ENCODE results near the gene PI4KA. TPM values are rescaled to one million over a fixed set of nuclear protein-coding genes. Genes with fewer than 3 reads are reported as not detected.

Gene PI4KA
- 27.4 and 27.8 TPM in 2 replicates for total RNA-seq (2016; rRNA removed; fragmentation: Illumina TruSeq; extraction: Trizol)
- total RNA-seq (2016; cell fraction: cytosol; rRNA removed; fragmentation: Illumina TruSeq; extraction: Trizol; ENCODE audit: low read depth): 10.0 and 12.0 TPM in 2 replicates
- total RNA-seq (2016; cell fraction: insoluble cytoplasmic fraction; rRNA removed; fragmentation: Illumina TruSeq; extraction: Trizol): 25.7 and 26.8 TPM in 2 replicates
- 16.3 TPM in 2 replicates for total RNA-seq (2016; cell fraction: membrane; rRNA removed; fragmentation: Illumina TruSeq; extraction: Trizol)
- total RNA-seq (2016; cell fraction: nucleus; rRNA removed; fragmentation: Illumina TruSeq; extraction: Trizol): 33.2 and 34.5 TPM in 2 replicates
- 56.4 and 61.1 TPM in 2 replicates for polyA plus RNA-seq (2011; rRNA removed)
- 24.2 and 30.0 TPM in 2 replicates for polyA plus RNA-seq (2011; cell fraction: cytosol; rRNA removed)
- 194 and 229 TPM in 2 replicates for polyA plus RNA-seq (2011; cell fraction: nucleus; rRNA removed)
- polyA plus RNA-seq (2012): 38.2 and 50.8 TPM in 2 replicates
- polyA plus RNA-seq (2016; cell fraction: cytosol; fragmentation: Illumina TruSeq; extraction: Trizol; ENCODE audit: low read depth): 7.1 and 8.3 TPM in 2 replicates
- 27.0 and 33.9 TPM in 2 replicates for polyA plus RNA-seq (2016; cell fraction: insoluble cytoplasmic fraction; fragmentation: Illumina TruSeq; extraction: Trizol; ENCODE audit: low read depth)
- polyA plus RNA-seq (2016; cell fraction: membrane; fragmentation: Illumina TruSeq; extraction: Trizol; ENCODE audit: low read depth): 9.8 and 13.2 TPM in 2 replicates
- 87.2 and 87.7 TPM in 2 replicates for polyA plus RNA-seq (2016; cell fraction: nucleus; fragmentation: Illumina TruSeq; extraction: Trizol; ENCODE audit: insufficient read depth, low read depth)
- 54.2 and 76.0 TPM in 2 replicates for polyA minus RNA-seq (2011; rRNA and poly(A)+ RNA removed; ENCODE audit: low replicate concordance)
- polyA minus RNA-seq (2011; cell fraction: cytosol; rRNA and poly(A)+ RNA removed): 26.8 and 30.9 TPM in 2 replicates
- 64.2 and 73.0 TPM in 2 replicates for polyA minus RNA-seq (2011; cell fraction: nucleus; rRNA and poly(A)+ RNA removed)
- percentile 62 among the genes with signal in this experiment for Bru-seq, nascent RNA
- BruChase-seq, experiment 1, labeled RNA remaining after a 6-hour chase: percentile 76 among the genes with signal in this experiment
- BruChase-seq, experiment 2, labeled RNA remaining after a 2-hour chase: percentile 68 among the genes with signal in this experiment
- long read RNA-seq, experiment 1, partial matches to known transcripts: 10 of 13 reads
- long read RNA-seq, experiment 1, other reads (novel, unspliced or antisense): 2 of 13 reads
- long read RNA-seq, experiment 2, full-length matches to known transcripts: 16 of 63 reads
- long read RNA-seq, experiment 2, partial matches to known transcripts: 23 of 63 reads
- long read RNA-seq, experiment 2, other reads (novel, unspliced or antisense): 24 of 63 reads

- Histone ChIP-seq H3K9me3 (ENCODE audit: low read length) (no peaks in the 10 kb centered on the region), H4K20me1 (ENCODE audit: insufficient read depth, low read length) (peaks cover 17% of the 10 kb centered on the region; the same call in 1 of the 2 replicates), H3K4me2 (ENCODE audit: low read depth, low read length) (peak within 1 kb of the TSS; percentile 88), H3K27ac (ENCODE audit: extremely low read length, insufficient read depth, low read length) (peak within 1 kb of the TSS; percentile 67), H3K9ac (ENCODE audit: insufficient read depth, low read depth, low read length) (peak within 1 kb of the TSS; percentile 82), H3K36me3 (replicated peaks in 1 of 2; ENCODE audit: control insufficient read depth in 1 of 2, insufficient read depth in 2 of 2, low read length in 2 of 2) (peaks cover 0 to 5% of the 10 kb centered on the region in 2 experiments; a peak in 1 of 5 replicates), H3K4me1 (ENCODE audit: insufficient read depth, low read length) (peaks cover 51% of the 10 kb centered on the region), H3K27me3 (ENCODE audit: control insufficient read depth in 1 of 2, insufficient read depth in 2 of 2, low read length in 2 of 2) (no peaks in the 10 kb centered on the region; a peak in 1 of 5 replicates), H2AFZ (ENCODE audit: low read length) (no peak within 1 kb of the TSS), H3K79me2 (ENCODE audit: insufficient read depth, low read length) (peaks cover 45% of the 10 kb centered on the region), H3K4me3 (replicated peaks in 1 of 3; ENCODE audit: insufficient read depth in 1 of 3, low read depth in 2 of 3, low read length in 3 of 3) (peak within 1 kb of the TSS; percentile 79 to 84 (median 82))
- ChIA-PET CTCF (ENCODE audit: low intra/inter-chr PET ratio, low total read pairs) (no interaction called here), POLR2A (interaction anchor here (0.7 to 1.1 kb wide), 2 partner anchors 68 to 82 kb away, joined by 3 read pairs; no protein-coding TSS in a partner anchor)
- intact Hi-C loops (cut with micrococcal nuclease; ENCODE audit: unreplicated experiment) (loop anchor here (5.0 kb wide), 1 partner anchor 82 kb away; no protein-coding TSS in a partner anchor), in situ Hi-C loops (cut with HindIII; ENCODE audit: extremely low pct_ligation_motif_present, low pct_unique_long_range_greater_than_20kb) (loop anchor here (10.0 kb wide), 1 partner anchor 64 kb away; no protein-coding TSS in a partner anchor)
- WGBS (ENCODE audit: low lambda C conversion rate): 0% methylated on average over 6 of the region's 100 CpGs
- DNase-seq (ENCODE audit: low spot score): peak; percentile 95
- no TSS peak for BruUV-seq (replicated peaks)
- ATAC-seq: peak; percentile 89
- FAIRE-seq: peak; percentile 52
- peak; percentile 59 for TF ChIP-seq HNRNPLL (IDR thresholded peaks at IDR 0.05; ENCODE audit: low read depth, low read length, poor library complexity, severe bottlenecking)
- TF ChIP-seq PAF1 (CRISPR knock-in tag; IDR thresholded peaks at IDR 0.05): no peak
- no peak for TF ChIP-seq ZBTB3 (CRISPR knock-in tag; IDR thresholded peaks at IDR 0.05; ENCODE audit: borderline replicate concordance, low read depth)
- TF ChIP-seq ZBTB42 (CRISPR knock-in tag; IDR thresholded peaks at IDR 0.05): no peak
- TF ChIP-seq SNRNP70 (IDR thresholded peaks at IDR 0.05; ENCODE audit: low read depth, low read length): no peak
- no peak for TF ChIP-seq HNRNPL (IDR thresholded peaks at IDR 0.05; ENCODE audit: low read depth, low read length)
- no peak for TF ChIP-seq AKAP8 (CRISPR knock-in tag; IDR thresholded peaks at IDR 0.05)
- peak; percentile 94 for TF ChIP-seq NR2C2 (CRISPR knock-in tag; IDR thresholded peaks at IDR 0.05; ENCODE audit: borderline replicate concordance)
- TF ChIP-seq TMF1 (CRISPR knock-in tag; IDR thresholded peaks at IDR 0.05; ENCODE audit: low read depth): peak; percentile 49
- TF ChIP-seq SP2 (CRISPR knock-in tag; IDR thresholded peaks at IDR 0.05): peak; percentile 30
- TF ChIP-seq CHD2 (IDR thresholded peaks at IDR 0.05; ENCODE audit: low read depth, low read length): peak; percentile 80
- TF ChIP-seq REPIN1 (CRISPR knock-in tag; IDR thresholded peaks at IDR 0.05; ENCODE audit: borderline replicate concordance, low read depth): peak; percentile 78
- TF ChIP-seq, protein P1, sequence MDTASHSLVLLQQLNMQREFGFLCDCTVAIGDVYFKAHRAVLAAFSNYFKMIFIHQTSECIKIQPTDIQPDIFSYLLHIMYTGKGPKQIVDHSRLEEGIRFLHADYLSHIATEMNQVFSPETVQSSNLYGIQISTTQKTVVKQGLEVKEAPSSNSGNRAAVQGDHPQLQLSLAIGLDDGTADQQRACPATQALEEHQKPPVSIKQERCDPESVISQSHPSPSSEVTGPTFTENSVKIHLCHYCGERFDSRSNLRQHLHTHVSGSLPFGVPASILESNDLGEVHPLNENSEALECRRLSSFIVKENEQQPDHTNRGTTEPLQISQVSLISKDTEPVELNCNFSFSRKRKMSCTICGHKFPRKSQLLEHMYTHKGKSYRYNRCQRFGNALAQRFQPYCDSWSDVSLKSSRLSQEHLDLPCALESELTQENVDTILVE (CRISPR knock-in tag; IDR thresholded peaks at IDR 0.05): peak; percentile 67; the same call in 1 of the 2 replicates
- TF ChIP-seq ZNF790 (CRISPR knock-in tag; IDR thresholded peaks at IDR 0.05; ENCODE audit: borderline replicate concordance): peak; percentile 39; the same call in 1 of the 2 replicates
Measured at GRCh38 chr22:20858615-20859416, at the start of gene PI4KA, which contains the start of gene SNAP29. TSS of gene PI4KA (minus strand) at chr22:20858811. CDS start at chr22:20858725, 86 bp downstream. TSS of gene SNAP29 (plus strand) at chr22:20859007. CDS start at chr22:20859111, 104 bp downstream.

All from HepG2 (cell line).